DND-41 (cell line): ENCODE measurements around the gene LTB4R.

Experiments used
- ATAC-seq: fragments of 200-7000 bp; cut with Tn5 transposase; 3 replicates; pipeline ENCODE4 v1.9.1; 2021; ENCODE audit warnings: low read depth; ENCODE audit not compliant: insufficient read depth
- DNase-seq: peaks from one replicate; pipeline ENCODE4 v3.0.0-alpha.2; 2020
- H2AFZ ChIP-seq: 2 replicates; pipeline ENCODE4 v1.6.0; 2012; ENCODE audit warnings: low read depth, low read length
- H3K27ac ChIP-seq: 2 replicates; pipeline ENCODE4 v1.5.1; 2012; ENCODE audit warnings: low read length, inconsistent platforms
- H3K27me3 ChIP-seq: fragments of 200-600 bp; sonication (generic); 2 replicates; pipeline ENCODE4 v1.6.0; 2012; ENCODE audit warnings: low read length, mild to moderate bottlenecking, inconsistent platforms; ENCODE audit not compliant: insufficient read depth, poor library complexity
- H3K36me3 ChIP-seq: 2 replicates; pipeline ENCODE4 v1.5.1; 2012; ENCODE audit warnings: low read length, inconsistent platforms; ENCODE audit not compliant: insufficient read depth
- H3K4me1 ChIP-seq: 2 replicates; pipeline ENCODE4 v1.5.1; 2012; ENCODE audit warnings: mild to moderate bottlenecking, low read length; ENCODE audit not compliant: insufficient read depth
- H3K4me2 ChIP-seq: 2 replicates; pipeline ENCODE4 v1.6.0; 2012; ENCODE audit warnings: mild to moderate bottlenecking, moderate library complexity, low read length, inconsistent platforms; ENCODE audit not compliant: insufficient read depth
- H3K4me3 ChIP-seq, 2 experiments: fragments of 200-600 bp in 1 of 2; shearing (Covaris generic) in 1 of 2; 2 replicates each; pipeline ENCODE4 v1.5.1; 2012 to 2016; ENCODE audit warnings: inconsistent platforms in 2 of 2, low read length in 2 of 2, mild to moderate bottlenecking in 2 of 2, low read depth in 1 of 2, moderate library complexity in 1 of 2
- H3K79me2 ChIP-seq: 2 replicates; pipeline ENCODE4 v1.6.0; 2012; ENCODE audit warnings: low read length, inconsistent platforms; ENCODE audit not compliant: insufficient read depth
- H3K9ac ChIP-seq: 2 replicates; pipeline ENCODE4 v1.6.0; 2012; ENCODE audit warnings: low read depth, mild to moderate bottlenecking, inconsistent platforms, low read length, moderate library complexity
- H3K9me3 ChIP-seq: 2 replicates; pipeline ENCODE4 v1.5.1; 2012; ENCODE audit warnings: low read length, moderate library complexity, mild to moderate bottlenecking, inconsistent platforms; ENCODE audit not compliant: insufficient read depth, severe bottlenecking
- H4K20me1 ChIP-seq: 2 replicates; pipeline ENCODE4 v1.6.0; 2012; ENCODE audit warnings: low read length; ENCODE audit not compliant: insufficient read depth
- CTCF ChIP-seq: IDR thresholded peaks from 2 replicates; pipeline ENCODE4 v1.5.1; 2012; ENCODE audit warnings: borderline replicate concordance, low read length, moderate library complexity, mild to moderate bottlenecking; ENCODE audit not compliant: poor library complexity, severe bottlenecking; ENCODE audit errors: extremely low read depth
- EZH2 ChIP-seq: IDR thresholded peaks from 3 replicates; pipeline ENCODE4 v1.6.1; 2012; ENCODE audit warnings: borderline replicate concordance, low read depth, mild to moderate bottlenecking, moderate library complexity, low read length, inconsistent platforms; ENCODE audit not compliant: severe bottlenecking

LTB4R gene

GRCh38 chr14:24285351-24285750 is 26.0 kb upstream of the LTB4R start:
- DNase-seq, result no peak
- H2AFZ ChIP-seq, result no peak overlapping the region

GRCh38 chr14:24286996-24287395 is 24.3 kb upstream of the LTB4R start:
- Histone ChIP-seq H3K27ac (no peak overlapping the region), H3K4me2 (no peak overlapping the region), H3K9ac (no peak overlapping the region), H3K27me3 (no peaks in the 10 kb centered on the region), H3K79me2 (no peaks in the 10 kb centered on the region), H3K9me3 (no peaks in the 10 kb centered on the region), H3K36me3 (peaks cover 21% of the 10 kb centered on the region), H3K4me1 (no peaks in the 10 kb centered on the region), H2AFZ (no peak overlapping the region), H3K4me3 (no peak overlapping the region), H4K20me1 (no peaks in the 10 kb centered on the region)
- TF ChIP-seq EZH2 (no peak), CTCF (no peak)
- no peak for DNase-seq
- ATAC-seq, result no peak

More at GRCh38 chr14:24285351-24285750, 26.0 kb upstream of the LTB4R start:
- ATAC-seq, result no peak
- Histone ChIP-seq H3K4me2 (no peak overlapping the region), H3K27me3 (no peaks in the 10 kb centered on the region), H3K4me3 (no peak overlapping the region), H3K27ac (no peak overlapping the region), H3K4me1 (no peaks in the 10 kb centered on the region), H4K20me1 (no peaks in the 10 kb centered on the region), H3K9ac (no peak overlapping the region), H3K79me2 (no peaks in the 10 kb centered on the region), H3K36me3 (peaks cover 12% of the 10 kb centered on the region), H3K9me3 (no peaks in the 10 kb centered on the region)
- no peak for TF ChIP-seq EZH2
- no peak for TF ChIP-seq CTCF

GRCh38 chr14:24289649-24290280 is 21.5 kb upstream of the LTB4R start:
- Histone ChIP-seq H3K4me3 (no peak overlapping the region), H3K27me3 (no peaks in the 10 kb centered on the region), H3K27ac (no peak overlapping the region), H3K36me3 (peaks cover 29% of the 10 kb centered on the region), H2AFZ (no peak overlapping the region), H3K4me2 (no peak overlapping the region), H3K4me1 (no peaks in the 10 kb centered on the region), H4K20me1 (no peaks in the 10 kb centered on the region), H3K9ac (no peak overlapping the region), H3K9me3 (no peaks in the 10 kb centered on the region), H3K79me2 (no peaks in the 10 kb centered on the region)
- no peak for TF ChIP-seq EZH2
- no peak for TF ChIP-seq CTCF
- DNase-seq (no peak), ATAC-seq (no peak)

- Histone ChIP-seq H3K27me3 (no peaks in the 10 kb centered on the region), H3K4me3 (no peak overlapping the region), H3K79me2 (no peaks in the 10 kb centered on the region), H2AFZ (no peak overlapping the region), H3K36me3 (peaks cover 32% of the 10 kb centered on the region), H4K20me1 (no peaks in the 10 kb centered on the region), H3K9me3 (no peaks in the 10 kb centered on the region), H3K9ac (no peak overlapping the region), H3K27ac (no peak overlapping the region), H3K4me1 (no peaks in the 10 kb centered on the region), H3K4me2 (no peak overlapping the region)
- ATAC-seq (no peak), DNase-seq (no peak)
- TF ChIP-seq EZH2, result no peak
- TF ChIP-seq CTCF, result no peak
Measured at GRCh38 chr14:24290746-24291145, 20.6 kb upstream of the LTB4R start.
